Activated gamma-delta T cell (primary cell): Measurements from ENCODE around the gene DUSP22.

Source experiments
- DNase-seq: peaks from one replicate; lab custom pipeline; 2025; lab: John Stamatoyannopoulos, UW

DUSP22 gene

DNA sequence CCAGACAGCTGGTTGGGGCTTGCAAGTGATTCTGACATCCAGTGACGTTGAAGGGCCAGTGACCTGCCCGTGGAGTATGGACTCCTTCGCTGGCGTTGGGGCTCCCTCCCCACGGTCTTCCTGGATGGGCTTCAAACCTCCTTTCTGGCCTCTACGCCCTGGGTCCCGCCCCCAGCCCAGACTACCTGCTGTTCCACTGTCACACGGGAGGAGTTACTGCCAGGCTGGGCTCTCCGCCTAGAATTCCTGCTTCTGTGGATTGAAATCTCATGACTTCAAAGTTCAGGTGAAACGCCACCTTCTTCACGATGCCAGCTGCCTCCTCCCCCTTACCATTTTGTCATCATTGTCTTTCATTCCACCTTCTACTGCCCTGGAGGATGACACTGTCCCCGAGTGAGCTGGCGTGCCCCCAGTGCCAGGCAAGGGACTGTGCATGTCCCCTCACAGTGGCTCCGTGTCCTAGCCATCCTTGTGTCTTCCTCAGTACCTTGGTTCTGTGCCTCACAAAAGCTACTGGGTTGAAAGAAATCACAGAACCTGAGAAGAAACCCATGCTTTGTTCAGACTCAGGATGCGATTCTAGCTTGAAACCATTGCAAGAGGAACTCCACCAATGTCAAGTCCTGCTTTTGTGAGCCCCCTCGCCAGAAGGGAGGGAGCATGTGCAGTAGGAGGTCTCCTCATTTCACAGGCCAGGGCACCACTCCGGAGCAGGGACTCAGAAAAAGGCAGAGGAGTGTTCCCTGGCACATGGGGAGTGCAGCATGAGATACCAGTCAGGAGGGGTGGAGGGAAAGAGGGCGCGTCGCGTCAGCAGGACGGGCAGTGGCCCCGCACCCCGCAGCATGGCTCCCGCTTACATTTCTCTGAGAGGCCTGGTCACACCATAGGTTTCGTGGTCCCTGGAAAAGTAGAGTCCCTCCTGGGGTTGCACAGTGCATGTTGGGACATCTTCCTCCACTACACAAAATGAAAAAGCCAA, 88.2 kb downstream of the DUSP22 start:
- DNase-seq = no peak

DNA sequence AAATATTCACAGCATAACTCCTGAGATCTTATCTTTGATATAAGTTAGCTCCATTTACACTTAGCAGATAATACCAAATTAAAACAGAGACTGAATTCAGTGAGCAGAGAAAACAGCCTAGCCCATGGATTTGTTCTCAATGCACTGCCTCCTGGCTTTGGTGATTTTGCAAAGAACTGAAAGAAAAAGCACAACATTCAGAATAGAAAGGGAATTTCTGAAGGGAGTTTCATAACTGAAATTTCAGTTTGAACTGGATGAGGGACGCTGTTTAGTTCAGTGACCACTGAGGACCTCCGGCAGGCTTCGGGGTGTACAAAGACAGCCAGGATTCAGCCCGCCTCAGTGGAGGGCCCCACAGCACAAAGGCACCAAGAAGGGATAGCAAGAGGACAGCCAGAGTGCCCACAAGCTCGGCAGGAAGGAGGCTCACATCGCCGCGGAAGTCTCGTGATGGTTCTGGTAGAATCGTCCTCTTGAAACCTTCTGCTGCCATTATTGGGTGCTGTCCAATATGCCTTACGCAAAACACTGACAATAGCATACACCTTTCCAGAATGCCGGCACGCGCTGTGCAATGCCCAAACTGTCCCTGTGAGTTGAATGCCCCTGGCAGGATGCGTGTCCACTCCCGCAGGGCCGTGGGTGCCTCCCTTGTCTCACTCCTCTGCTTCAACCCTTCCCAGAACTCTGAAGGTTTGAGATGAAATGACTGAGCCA, 89.6 kb downstream of the DUSP22 start:
- DNase-seq = no peak

DNA sequence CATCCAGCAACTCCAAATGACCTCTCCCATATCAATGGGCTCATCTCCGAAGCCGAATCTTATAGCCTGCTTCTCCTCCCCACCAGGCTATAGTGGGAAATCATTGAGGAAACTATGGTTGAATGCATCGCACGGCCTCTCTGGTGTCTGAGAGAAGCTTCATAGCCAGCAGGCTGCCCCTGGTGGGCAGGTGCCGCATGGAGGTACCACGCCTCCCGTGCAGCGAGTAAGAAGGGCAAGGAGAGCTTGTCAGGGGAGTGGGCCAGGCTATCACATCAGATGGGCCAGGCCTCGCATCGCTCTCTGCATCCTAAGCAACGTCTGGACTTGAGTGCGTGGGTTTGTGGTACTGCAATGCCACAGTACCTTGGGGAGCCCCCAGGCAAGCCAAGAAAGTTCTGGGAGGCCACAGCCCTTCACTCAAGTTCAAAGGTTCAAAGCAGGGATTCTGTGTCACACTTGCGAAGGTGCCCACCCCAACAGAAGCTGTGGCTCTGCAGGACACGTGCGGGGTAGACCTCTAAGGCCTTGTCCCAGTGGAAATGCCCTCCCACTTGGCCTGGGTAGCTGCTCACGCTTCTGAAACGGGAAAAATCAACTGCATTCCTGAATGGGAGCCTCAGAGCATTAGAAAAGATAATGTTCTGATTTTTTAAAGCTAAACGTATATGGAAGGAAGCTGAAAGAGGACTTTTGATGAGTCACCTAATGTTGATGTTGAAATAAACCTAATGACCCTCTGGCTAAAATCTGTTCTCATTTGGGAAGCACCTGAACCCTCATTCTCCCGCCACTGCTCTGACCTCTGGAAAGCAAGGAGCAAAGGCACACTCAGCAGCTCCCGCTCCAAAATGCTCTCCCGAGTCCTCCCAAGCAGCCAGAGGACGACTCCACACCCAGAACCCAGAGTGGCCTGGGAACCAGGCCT, 90.9 kb downstream of the DUSP22 start:
- no peak for DNase-seq

DNA sequence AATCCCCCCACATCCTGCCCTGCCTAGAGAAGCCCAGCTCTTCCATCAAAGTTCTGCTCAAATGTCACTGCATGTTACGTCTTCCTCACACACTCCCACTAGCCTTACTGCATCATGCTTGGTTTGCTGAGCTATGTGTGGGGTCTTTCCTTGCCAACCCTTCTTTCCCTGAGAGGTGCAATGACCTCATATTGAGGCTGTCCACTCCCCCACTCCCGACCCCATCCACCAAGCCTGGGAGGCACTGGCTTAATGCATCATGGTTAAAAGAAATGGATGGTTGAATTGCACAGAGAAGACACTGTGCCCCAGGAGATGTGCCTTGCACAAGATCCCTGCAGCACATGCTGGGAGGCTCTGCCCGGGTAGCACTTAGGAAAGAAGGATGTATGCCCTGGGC, 91.6 kb downstream of the DUSP22 start:
- no peak for DNase-seq

DNA sequence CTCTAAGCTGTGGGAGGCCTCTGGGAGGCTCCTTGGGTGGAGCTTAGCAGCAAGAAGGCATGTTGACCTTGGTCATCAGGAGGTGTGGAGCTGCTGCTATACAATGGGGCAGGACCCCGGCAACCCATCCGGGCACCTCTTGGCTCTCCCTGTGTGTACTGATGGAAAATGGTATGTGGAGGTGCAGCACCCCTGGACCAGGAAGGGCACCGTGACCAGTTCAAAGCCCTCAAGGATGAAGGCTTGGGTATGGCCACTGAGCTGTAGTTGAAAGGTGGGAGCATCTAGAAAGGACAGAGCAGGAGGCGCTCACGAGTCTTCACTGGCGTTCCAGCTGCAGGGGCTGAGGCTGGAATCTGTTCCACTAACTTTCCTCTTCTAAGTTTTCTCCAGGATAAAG, 92.6 kb downstream of the DUSP22 start:
- DNase-seq = no peak

DNA sequence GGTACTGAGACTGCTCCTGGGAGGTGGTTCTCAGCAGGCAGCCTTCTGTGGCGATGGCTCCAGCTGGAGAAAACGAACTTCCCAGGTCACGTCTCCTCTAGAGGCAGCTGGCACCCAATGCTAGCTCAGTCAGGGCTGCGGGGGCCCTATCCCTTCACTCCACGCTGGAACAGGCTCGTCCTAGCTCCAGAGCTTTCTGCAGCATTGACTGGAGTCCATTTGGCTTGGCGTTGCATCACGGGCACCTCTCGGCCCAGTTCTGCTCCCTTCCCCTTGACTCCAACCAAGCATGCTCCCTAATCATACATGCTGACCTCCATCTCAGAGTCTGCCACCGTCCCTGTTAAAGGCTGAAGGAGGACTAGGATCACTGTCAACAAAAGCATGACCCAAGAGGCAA, 93.3 kb downstream of the DUSP22 start:
- no peak for DNase-seq

DNA sequence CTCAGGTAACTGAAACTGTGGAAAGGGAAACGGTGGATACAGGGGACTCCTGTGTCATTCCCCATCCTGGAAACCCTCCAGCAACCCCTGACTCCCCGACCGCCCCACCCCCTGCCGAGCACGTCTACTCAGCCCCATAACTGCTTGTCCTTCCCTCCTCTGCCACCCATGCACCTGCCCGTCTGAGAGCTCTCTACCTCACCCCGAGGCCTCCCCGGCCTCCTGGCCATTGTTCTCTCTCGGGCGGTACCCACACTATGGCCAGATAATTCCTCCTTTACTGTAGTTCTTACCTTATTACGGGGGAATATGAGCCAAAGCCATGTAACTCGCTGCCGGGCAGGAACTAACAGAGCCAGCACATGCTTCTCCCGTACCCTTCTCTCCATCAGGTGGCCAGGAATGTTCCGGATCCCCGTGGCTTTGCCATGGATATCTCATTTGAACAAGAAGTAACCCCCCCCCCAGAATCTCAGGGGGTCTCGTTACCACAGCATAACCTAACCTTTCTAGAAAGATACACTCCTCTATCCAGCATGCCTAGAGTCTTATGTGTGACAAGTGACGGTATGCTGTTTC, 94.5 kb downstream of the DUSP22 start:
- no peak for DNase-seq

DNA sequence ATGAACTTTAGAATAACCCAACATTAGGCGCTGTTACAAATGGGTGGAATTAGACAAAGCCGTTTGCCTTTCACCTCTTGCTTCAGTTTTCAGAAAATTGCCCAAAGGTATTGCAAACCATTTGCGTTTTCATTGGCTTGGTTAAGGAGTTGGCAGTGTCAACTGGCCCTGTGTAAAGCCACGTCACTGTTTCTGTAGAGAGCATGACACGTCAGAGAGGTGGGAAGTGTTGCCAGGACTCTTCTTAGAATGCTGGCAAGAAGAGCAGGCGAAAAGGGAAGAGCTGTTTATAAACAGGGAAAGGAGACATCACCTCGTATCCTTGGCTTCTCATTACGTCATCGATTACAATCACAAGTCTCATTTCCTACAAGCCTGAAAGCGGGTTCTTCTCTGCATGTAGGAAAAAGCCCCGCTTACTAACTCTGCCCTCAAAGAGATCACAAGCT, 95.0 kb downstream of the DUSP22 start:
- DNase-seq = no peak

DNA sequence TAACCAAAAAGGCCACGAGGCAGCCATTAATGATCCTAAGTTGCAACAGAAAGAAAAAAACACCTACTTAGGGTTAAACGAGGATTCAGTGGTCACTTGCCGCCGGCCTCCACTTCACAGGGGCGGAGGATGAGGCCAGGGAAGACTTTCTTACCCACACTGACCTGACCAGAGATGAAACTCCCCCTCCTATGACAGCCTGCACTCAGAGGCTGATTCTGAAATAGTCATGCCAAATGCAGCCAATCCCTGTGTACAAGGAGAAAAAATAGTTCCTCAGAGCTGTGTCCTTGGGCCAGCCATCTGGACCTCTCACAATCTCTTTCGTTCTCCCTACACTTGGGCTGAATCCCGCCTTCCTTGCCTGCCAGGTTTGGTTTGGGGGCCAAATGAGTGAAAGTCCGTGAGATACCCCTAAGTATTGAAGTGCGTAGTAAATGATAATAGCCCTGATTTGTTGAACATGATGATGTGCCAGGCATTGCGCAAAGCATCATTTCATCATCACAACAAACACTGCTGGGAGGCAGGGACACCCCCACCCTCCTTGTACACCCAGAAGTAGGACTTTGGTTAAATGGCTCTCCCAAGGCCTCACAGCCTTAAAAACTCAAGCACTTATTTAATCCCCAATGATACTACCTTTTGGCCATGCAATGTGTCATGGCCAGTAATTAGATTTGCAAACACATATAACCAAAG, 96.1 kb downstream of the DUSP22 start:
- DNase-seq = no peak

DNA sequence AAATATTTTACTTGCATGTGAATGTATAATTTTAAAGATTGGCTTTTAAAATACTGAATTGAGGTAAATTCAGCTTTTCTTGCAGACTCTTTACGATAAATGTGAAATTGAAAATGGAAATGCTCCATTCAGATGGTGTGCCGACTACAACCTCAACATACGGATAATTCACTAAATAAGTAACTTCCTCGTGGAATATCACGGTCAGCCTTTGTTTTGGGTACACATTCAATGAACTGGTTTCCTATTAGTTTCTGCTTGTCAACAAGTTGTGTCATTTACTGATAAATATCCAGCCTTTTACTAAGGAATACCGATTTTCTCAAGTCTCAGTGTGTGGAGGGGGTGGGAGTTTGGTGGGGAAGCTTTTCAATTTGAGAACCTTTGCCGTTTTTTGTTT, 96.9 kb downstream of the DUSP22 start:
- no peak for DNase-seq

DNA sequence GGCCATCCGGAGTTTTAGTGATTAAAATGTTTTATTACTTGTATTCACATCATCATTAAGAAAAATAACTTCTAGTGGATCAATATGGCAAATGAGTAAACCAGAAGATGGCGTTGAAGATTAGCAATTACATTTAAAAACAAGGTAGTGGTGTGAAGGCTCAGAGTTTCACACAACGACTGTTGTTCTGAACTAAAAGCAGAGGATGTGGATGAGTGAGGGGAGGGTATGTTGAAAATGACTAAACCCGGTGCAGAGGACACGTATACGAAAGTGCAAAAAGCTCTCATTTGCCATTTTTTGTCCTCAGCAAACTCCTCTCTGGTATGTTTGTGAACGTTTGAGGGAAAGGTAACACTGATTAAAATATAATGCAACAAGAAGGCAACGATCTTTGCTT, 97.3 kb downstream of the DUSP22 start:
- DNase-seq = no peak

DNA sequence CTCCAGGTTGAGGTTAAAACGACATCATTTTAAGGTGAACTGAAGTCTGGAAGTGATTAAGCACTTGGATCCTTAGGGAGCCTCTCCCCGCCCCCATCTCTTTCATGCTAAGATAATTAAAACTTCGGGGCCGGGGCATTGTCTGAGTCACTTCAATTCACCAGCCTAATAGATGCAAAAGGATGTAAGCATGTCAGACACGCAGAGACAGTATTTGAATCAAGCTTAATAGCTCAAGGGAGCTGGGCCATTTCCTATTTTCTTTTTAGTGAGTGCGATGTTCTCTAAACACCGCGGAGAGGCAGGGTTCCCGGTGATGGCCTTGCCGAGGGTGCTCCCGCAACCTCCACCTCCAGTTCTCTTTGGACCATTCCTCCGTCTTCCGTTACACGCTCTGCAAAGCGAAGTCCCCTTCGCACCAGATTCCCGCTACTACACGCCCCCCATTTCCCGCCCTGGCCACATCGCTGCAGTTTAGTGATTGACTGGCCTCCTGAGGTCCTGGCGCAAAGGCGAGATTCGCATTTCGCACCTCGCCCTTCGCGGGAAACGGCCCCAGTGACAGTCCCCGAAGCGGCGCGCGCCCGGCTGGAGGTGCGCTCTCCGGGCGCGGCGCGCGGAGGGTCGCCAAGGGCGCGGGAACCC, 98.7 kb downstream of the DUSP22 start:
- DNase-seq = no peak

DNA sequence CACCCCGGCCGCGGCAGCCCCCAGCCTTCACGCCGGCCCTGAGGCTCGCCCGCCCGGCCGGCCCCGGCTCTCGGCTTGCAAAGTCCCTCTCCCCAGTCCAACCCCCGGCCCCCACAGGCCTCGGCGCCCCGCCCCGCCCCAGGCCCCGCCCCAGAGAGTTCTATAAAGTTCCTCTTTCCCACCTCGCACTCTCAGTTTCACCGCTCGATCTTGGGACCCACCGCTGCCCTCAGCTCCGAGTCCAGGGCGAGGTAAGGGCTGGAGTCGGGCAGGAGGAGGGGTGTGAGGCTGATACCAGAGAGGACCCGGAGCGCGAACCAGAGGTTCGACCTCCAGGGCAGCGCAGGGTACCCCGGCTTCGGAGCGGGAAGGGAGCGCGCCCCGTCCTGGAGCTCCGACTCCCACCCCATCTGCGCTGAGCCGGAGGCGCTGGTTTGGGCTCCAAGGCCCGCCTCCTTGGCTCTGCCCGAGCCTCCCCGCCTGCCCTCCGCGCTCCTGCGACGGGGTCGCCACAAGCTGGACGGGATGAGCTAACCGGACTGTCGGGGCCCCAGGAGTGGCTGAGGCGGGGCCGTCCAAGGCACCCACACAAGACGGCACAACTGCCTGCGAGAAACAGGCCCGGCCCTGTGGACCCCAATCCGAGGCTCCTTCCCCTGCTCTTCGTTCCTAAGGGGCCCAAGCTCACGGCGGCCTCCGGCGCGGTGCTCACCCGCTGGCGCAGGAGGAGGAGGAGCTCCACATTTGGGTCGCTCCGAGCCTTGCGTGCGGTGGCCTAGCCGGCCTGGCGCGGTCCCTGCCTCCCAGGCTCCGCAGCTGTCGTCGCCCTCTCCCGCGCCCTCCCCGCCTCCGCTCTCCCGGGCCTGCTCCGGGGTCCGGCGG, 99.5 kb downstream of the DUSP22 start, which contains the start of gene IRF4:
Gene IRF4 (plus strand): TSS at position 194 of the 882 bp plus-strand sequence. CDS start 1,401 bp downstream, outside the sequence.
- no peak for DNase-seq

DNA sequence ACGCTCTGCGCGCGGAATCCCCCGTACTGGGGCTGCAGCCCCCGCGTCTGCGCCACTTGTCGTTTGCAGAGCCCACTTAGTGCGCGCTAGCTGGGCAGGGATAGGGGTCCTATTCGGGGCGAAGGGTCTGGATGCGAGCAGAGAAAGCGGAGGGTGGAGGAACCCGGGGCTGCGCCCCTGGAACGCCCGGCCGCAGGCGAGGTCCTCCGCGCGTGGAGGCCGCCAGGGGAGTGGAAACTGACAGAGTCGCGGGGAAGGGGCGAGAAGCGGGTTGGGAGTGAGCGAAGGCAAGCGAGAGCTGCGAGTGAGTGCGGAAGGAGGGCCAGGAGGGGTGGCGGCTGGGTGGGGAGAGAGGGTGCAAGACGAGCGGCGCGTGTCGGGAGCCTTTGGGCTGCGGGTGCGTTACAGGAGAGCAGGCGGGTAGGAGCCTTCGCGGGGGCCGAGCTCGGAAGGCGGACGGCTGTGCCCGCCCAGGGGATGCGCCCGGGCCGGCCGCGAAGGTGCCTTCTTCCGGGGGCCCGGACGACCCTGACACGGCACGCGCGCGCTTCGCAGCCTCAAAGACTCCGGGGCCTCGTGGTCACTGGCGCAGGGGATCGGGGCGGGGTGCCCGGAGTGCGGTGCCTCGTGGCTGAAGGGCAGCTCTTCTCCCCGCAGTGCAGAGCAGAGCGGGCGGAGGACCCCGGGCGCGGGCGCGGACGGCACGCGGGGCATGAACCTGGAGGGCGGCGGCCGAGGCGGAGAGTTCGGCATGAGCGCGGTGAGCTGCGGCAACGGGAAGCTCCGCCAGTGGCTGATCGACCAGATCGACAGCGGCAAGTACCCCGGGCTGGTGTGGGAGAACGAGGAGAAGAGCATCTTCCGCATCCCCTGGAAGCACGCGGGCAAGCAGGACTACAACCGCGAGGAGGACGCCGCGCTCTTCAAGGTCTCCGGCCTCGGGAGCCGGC, 100.4 kb downstream of the DUSP22 start:
- DNase-seq = no peak

DNA sequence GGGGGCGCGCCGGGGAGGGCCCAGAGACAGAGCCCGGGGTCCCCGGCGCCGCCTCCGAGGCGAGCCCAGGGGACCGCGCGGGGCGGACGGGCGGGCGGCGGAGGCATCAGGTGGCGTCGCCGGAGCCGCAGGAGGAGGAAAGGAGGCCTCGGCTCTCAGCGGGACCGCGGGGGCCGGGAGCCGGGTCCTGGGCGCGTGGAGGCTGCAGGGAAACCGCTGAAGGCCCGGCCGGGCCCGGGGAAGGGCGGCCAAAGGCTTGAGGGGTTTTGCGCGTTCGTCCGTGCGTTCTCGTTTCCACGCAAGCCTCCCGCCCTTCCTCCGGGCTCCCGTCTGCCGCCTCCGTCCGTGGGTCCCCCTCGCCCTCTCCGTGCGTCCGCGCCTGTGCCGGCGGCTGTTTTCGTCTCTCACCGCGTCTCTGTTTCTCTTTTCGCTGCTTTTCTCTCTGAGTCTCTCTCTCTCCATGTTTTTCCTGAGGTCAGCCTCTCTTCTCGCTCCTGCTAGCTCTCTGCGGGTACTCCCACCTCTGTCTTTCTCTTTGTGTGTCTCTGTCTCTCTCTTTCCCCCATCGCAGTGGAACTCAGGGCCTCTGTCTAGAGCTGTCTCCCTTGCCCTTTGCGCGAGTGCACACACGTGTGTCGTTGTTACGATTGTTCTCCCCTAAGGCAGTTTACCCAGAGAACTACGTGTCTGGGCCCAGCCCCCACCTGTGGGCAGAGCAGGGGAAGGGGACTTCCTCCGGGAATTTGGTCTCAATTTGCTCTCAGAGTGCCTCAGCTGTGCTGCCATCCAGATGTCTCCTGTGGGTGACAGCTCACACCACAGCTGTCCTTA, 101.3 kb downstream of the DUSP22 start:
- no peak for DNase-seq

DNA sequence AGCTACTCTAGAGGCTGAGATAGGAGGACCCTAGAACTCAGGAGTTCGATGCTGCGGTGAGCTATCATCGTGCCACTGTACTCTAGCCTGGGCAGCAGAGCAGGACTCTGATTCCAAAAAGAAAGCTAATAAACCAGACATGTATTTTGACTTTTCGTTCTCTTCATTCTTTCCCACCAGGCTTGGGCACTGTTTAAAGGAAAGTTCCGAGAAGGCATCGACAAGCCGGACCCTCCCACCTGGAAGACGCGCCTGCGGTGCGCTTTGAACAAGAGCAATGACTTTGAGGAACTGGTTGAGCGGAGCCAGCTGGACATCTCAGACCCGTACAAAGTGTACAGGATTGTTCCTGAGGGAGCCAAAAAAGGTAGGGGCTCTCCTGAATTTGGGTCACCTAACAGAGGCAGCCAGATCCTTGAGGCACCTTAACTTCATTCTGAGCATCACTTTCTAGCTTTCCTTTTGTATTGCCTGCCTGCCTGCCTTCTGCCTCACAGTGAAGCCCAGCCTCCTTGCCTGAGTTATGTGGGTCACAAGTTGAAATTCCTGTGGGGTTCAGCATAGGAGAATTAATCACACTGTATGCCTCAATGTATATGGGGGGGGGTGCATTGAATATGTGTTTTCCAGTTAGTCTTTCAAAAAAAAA, 102.5 kb downstream of the DUSP22 start:
- no peak for DNase-seq
